SK-N-SH (cell line): ENCODE measurements around the gene CLEC17A. TPM values are rescaled to one million over a fixed set of nuclear protein-coding genes. Genes with fewer than 3 reads are reported as not detected.
A peak's percentile ranks its signal among the peaks of the same experiment; 100 is the strongest.
"Not testable (repeated sequence)": the region's sequence is repeated elsewhere in the genome, so short reads cannot be mapped to it uniquely, and the experiment has no call there.

ENCODE experiments used
- CTCF ChIA-PET: fragments of 300-600, 350-600 bp; formaldehyde crosslinking; extraction: SDS; loops from one replicate; lab custom pipeline; 2021; lab: Yijun Ruan, JAX
- POLR2A ChIA-PET: fragments of 350-600 bp; sonication (Branson Sonifier 250); formaldehyde crosslinking; extraction: SDS; loops from one replicate; lab custom pipeline; 2020; ENCODE audit warnings: antibody characterized with exemption, inconsistent platforms; lab: Yijun Ruan, JAX
- DNase-seq: peaks from one replicate; pipeline ENCODE4 v3.0.0; 2012
- H2AFZ ChIP-seq: fragments of 200-600 bp; sonication (generic); 2 replicates; pipeline ENCODE4 v1.8.1; 2016; ENCODE audit warnings: antibody characterized with exemption, mild to moderate bottlenecking, low read depth
- H3F3A ChIP-seq: fragments of 200-600 bp; sonication (generic); replicated peaks from 2 replicates; pipeline ENCODE3; 2016; ENCODE audit warnings: antibody characterized with exemption, mild to moderate bottlenecking; ENCODE audit not compliant: insufficient read depth
- H3K27ac ChIP-seq, 2 experiments: fragments of 200-500 bp in 1 of 2; fragments of 200-600 bp in 1 of 2; sonication (Bioruptor generic) in 1 of 2; sonication (generic), shearing (Covaris generic) in 1 of 2; 2 replicates each; pipeline versions ENCODE4 v1.5.1 to v1.6.1; 2014 to 2016; ENCODE audit warnings: low read depth in 2 of 2, inconsistent platforms in 1 of 2, low read length in 1 of 2, mild to moderate bottlenecking in 1 of 2, mixed read lengths in 1 of 2
- H3K27me3 ChIP-seq: fragments of 200-600 bp; sonication (generic), shearing (Covaris generic); 2 replicates; pipeline ENCODE4 v1.6.1; 2016; ENCODE audit warnings: mixed run types; ENCODE audit not compliant: insufficient read depth
- H3K36me3 ChIP-seq, 2 experiments: fragments of 200-500 bp in 1 of 2; fragments of 200-600 bp in 1 of 2; sonication (Bioruptor generic) in 1 of 2; sonication (generic) in 1 of 2; replicated peaks in 1 of 2; 2 replicates each; pipeline versions ENCODE3 to v1.5.1; 2014 to 2016; ENCODE audit warnings: low read length in 1 of 2, mild to moderate bottlenecking in 1 of 2; ENCODE audit not compliant: insufficient read depth in 2 of 2, control insufficient read depth in 1 of 2
- H3K4me1 ChIP-seq, 2 experiments: fragments of 200-500 bp in 1 of 2; fragments of 200-600 bp in 1 of 2; sonication (Bioruptor generic) in 1 of 2; sonication (generic), shearing (Covaris generic) in 1 of 2; 2 replicates each; pipeline versions ENCODE4 v1.5.1 to v1.6.1; 2014 to 2016; ENCODE audit warnings: low read depth in 1 of 2, low read length in 1 of 2, mixed run types in 1 of 2; ENCODE audit not compliant: insufficient read depth in 2 of 2, control insufficient read depth in 1 of 2
- H3K4me2 ChIP-seq: fragments of 200-600 bp; sonication (generic), shearing (Covaris generic); 2 replicates; pipeline ENCODE4 v1.6.1; 2017; ENCODE audit warnings: mixed run types
- H3K4me3 ChIP-seq, 2 experiments: fragments of 200-500 bp in 1 of 2; fragments of 200-600 bp in 1 of 2; sonication (Bioruptor generic) in 1 of 2; sonication (generic), shearing (Covaris generic) in 1 of 2; 2 replicates each; pipeline versions ENCODE4 v1.5.1 to v1.8.1; 2014 to 2016; ENCODE audit warnings: low read depth in 2 of 2, inconsistent platforms in 1 of 2, low read length in 1 of 2, mild to moderate bottlenecking in 1 of 2, mixed read lengths in 1 of 2, moderate library complexity in 1 of 2
- H3K79me2 ChIP-seq: fragments of 200-600 bp; sonication (generic); 2 replicates; pipeline ENCODE4 v1.8.1; 2017; ENCODE audit warnings: mild to moderate bottlenecking; ENCODE audit not compliant: insufficient read depth
- H3K9ac ChIP-seq: fragments of 200-600 bp; sonication (generic); 2 replicates; pipeline ENCODE4 v1.6.1; 2017; ENCODE audit warnings: mixed run types
- H3K9me2 ChIP-seq: fragments of 200-600 bp; sonication (generic); 2 replicates; pipeline ENCODE4 v1.6.1; 2017; ENCODE audit warnings: mixed run types
- H3K9me3 ChIP-seq: fragments of 200-600 bp; sonication (generic); 2 replicates; pipeline ENCODE4 v1.6.1; 2017; ENCODE audit warnings: mixed run types, mild to moderate bottlenecking, moderate library complexity
- H4K20me1 ChIP-seq: fragments of 200-600 bp; sonication (generic); 2 replicates; pipeline ENCODE4 v1.6.1; 2017; ENCODE audit warnings: mild to moderate bottlenecking, mixed run types; ENCODE audit not compliant: insufficient read depth
- CHD2 ChIP-seq: fragments of 150-350 bp; IDR thresholded peaks from 2 replicates; pipeline ENCODE4 v1.6.1; 2018; ENCODE audit warnings: low read length; ENCODE audit not compliant: partially characterized antibody
- WGBS: methylation state at CpG from one replicate; pipeline ENCODE4 v1.1.6; 2017; ENCODE audit warnings: low lambda C conversion rate; 5-methylcytosine and 5-hydroxymethylcytosine counted together
- polyA plus RNA-seq, 3 experiments: library from polyadenylated mRNA; depleted of rRNA; stranded (reverse); fragments of >200 nt; gene quantifications; 2 replicates each; pipeline ENCODE4 v1.2.3, GENCODE V29; 2012
- TF ChIP-seq, protein P1 (sequence below): fragments of 150-350 bp; IDR thresholded peaks from 2 replicates; pipeline ENCODE4 v1.6.1; 2016; ENCODE audit warnings: mild to moderate bottlenecking, low read depth, low read length
- TF ChIP-seq, protein P2 (sequence below): fragments of 200-600 bp; sonication (generic); IDR thresholded peaks from 2 replicates; pipeline ENCODE4 v1.6.1; 2017; ENCODE audit warnings: antibody characterized with exemption, mild to moderate bottlenecking, moderate library complexity

The CLEC17A gene
- polyA plus RNA-seq, 1 of the 3 experiments (the other 2 are of a cell fraction) = not detected

DNA sequence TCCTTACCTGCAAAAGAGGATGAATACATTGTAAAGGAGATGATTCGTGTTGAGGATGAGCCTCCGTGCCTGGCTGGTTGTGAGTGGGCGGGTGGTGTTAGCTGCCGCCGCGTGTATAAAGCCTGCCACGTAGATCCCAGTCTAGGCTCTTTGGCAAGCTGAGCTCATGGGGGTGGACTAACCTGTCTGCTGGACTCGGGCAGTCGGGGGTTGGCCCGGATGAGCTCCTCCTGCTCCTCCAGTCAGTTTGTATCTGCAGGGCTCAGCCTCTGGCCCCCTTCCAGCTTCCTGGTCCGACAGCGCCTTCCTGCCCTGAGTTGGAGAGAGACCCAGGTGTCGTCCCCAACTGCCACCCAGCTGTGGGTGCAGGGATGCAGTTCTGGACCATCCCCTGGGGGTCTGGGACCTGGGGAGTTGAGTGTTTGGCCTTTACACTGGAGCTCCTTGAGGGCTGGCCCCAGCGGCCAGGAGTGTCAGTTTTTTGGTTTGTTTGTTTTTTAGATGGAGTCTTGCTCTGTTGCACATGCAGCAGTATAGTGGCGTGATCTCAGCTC lies 32.6 kb upstream of the CLEC17A start (continued):
- TF ChIP-seq, protein P1, sequence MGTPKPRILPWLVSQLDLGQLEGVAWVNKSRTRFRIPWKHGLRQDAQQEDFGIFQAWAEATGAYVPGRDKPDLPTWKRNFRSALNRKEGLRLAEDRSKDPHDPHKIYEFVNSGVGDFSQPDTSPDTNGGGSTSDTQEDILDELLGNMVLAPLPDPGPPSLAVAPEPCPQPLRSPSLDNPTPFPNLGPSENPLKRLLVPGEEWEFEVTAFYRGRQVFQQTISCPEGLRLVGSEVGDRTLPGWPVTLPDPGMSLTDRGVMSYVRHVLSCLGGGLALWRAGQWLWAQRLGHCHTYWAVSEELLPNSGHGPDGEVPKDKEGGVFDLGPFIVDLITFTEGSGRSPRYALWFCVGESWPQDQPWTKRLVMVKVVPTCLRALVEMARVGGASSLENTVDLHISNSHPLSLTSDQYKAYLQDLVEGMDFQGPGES = no peak
- TF ChIP-seq CHD2 = no peak

DNA sequence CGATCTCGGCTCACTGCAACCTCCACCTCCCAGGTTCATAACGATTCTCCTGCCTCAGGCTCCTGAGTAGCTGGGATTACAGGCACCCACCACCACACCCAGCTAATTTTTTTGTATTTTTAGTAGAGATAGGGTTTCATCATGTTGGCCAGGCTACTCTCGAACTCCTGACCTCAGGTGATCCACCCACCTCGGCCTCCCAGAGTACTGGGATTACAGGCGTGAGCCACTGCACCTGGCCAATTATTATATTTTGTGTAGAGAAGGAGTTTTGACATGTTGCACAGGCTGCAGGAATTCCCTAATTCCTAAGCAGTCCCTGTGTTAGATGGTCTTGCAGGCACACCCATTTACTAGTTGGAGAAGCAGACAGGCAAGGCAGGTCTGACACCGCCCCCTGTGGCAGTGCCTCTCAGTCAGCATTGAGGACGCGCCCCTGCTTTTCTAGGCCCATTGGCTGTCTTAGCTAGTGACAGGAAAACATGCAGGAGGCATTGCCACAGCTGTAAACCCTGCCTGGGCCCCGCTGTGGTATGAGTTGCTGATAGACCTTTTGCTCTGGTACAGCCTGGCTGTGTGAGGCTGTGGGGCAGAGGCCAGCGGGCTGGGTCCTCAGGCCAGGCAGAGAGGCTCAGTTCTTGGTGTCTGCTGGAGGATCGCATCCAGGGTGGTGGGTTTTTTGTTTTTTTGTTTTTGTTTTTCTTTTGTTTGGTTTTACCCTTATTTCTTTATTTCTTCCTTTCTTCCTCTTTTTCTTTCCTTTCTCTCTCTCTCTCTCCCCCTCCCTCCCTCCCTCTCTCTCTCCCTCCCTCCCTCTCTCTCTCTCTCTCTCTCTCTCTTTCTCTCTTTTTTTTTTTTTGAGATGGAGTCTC lies 31.5 kb upstream of the CLEC17A start:
- TF ChIP-seq, protein P2, sequence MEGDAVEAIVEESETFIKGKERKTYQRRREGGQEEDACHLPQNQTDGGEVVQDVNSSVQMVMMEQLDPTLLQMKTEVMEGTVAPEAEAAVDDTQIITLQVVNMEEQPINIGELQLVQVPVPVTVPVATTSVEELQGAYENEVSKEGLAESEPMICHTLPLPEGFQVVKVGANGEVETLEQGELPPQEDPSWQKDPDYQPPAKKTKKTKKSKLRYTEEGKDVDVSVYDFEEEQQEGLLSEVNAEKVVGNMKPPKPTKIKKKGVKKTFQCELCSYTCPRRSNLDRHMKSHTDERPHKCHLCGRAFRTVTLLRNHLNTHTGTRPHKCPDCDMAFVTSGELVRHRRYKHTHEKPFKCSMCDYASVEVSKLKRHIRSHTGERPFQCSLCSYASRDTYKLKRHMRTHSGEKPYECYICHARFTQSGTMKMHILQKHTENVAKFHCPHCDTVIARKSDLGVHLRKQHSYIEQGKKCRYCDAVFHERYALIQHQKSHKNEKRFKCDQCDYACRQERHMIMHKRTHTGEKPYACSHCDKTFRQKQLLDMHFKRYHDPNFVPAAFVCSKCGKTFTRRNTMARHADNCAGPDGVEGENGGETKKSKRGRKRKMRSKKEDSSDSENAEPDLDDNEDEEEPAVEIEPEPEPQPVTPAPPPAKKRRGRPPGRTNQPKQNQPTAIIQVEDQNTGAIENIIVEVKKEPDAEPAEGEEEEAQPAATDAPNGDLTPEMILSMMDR = peak; percentile 18; the same call in 1 of the 2 replicates
- H3K27me3 ChIP-seq, H3K9me3 ChIP-seq, DNase-seq, H3K4me1 ChIP-seq, H3K4me3 ChIP-seq, H3F3A ChIP-seq, H3K27ac ChIP-seq, H3K4me2 ChIP-seq, H3K9me2 ChIP-seq, H2AFZ ChIP-seq, H3K9ac ChIP-seq, POLR2A ChIA-PET, H3K36me3 ChIP-seq, H4K20me1 ChIP-seq: not testable (repeated sequence)
- WGBS = 94% methylated on average over 12 of the region's 12 CpGs
- H3K79me2 ChIP-seq = peaks cover 20% of the 10 kb centered on the region
- CTCF ChIA-PET = interaction anchor here (2.8 kb wide), 1 partner anchor 21 kb away, joined by 15 read pairs; the partner anchor contains the start of gene NDUFB7

DNA sequence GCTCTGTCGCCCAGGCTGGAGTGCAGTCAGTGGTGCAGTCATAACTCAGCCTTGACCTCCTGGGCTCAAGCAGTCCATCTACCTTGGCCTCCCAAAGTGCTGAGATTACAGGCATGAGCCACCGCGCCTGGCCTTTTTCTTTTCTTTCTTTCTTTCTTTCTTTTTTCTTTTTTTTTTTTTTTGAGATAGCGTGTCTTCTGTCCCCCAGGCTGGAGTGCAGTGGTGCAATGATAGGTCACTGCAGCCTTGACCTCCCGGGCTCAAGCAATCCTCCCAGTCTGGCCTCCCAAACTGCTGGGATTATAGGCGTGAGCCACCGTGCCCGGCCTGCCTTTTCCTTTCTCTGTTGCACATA lies 30.9 kb upstream of the CLEC17A start:
- H3F3A ChIP-seq, DNase-seq, H3K4me2 ChIP-seq, H3K4me3 ChIP-seq, H2AFZ ChIP-seq, H3K9ac ChIP-seq, H3K27ac ChIP-seq, POLR2A ChIA-PET, H3K9me3 ChIP-seq, H3K36me3 ChIP-seq, H4K20me1 ChIP-seq, H3K27me3 ChIP-seq, H3K9me2 ChIP-seq: not testable (repeated sequence)
- CTCF ChIA-PET = interaction anchor here (2.8 kb wide), 1 partner anchor 20 kb away, joined by 15 read pairs; the partner anchor contains the start of gene NDUFB7
- 97% methylated on average over 8 of the region's 8 CpGs for WGBS
- H3K79me2 ChIP-seq = peaks cover 17% of the 10 kb centered on the region
- peaks cover 0 to 12% of the 10 kb centered on the region in 2 experiments; a peak in 1 of 4 replicates for H3K4me1 ChIP-seq
